GM21786 (cell line): Measurements from ENCODE around the gene ABCG1.

Experiments used
- ATAC-seq: cut with Tn5 transposase; IDR thresholded peaks from one replicate; pipeline ENCODE4 v1.9.1; 2021; ENCODE audit not compliant: unreplicated experiment

ABCG1 gene

GRCh38 chr21:42231756-42232155, 12.8 kb downstream of the ABCG1 start:
- ATAC-seq, result no peak

GRCh38 chr21:42232176-42232825, 13.4 kb downstream of the ABCG1 start:
- ATAC-seq, result no peak

GRCh38 chr21:42233067-42233961, 14.4 kb downstream of the ABCG1 start:
- peak; percentile 35 for ATAC-seq

- no peak for ATAC-seq
These were observed 15.1 kb downstream of the ABCG1 start for GRCh38 chr21:42234041-42234440.

- no peak for ATAC-seq
These were observed 15.7 kb downstream of the ABCG1 start for GRCh38 chr21:42234464-42235241.

GRCh38 chr21:42235593-42235992, 16.7 kb downstream of the ABCG1 start:
- ATAC-seq, result no peak

GRCh38 chr21:42236014-42236413, 17.1 kb downstream of the ABCG1 start:
- no peak for ATAC-seq

- no peak for ATAC-seq
These were observed 17.8 kb downstream of the ABCG1 start for GRCh38 chr21:42236693-42237092.

GRCh38 chr21:42237161-42237560, 18.2 kb downstream of the ABCG1 start:
- no peak for ATAC-seq

GRCh38 chr21:42237577-42237976, 18.6 kb downstream of the ABCG1 start:
- ATAC-seq, result no peak

- no peak for ATAC-seq
These were observed 19.4 kb downstream of the ABCG1 start for GRCh38 chr21:42238185-42238934.

- no peak for ATAC-seq
These were observed 20.6 kb downstream of the ABCG1 start for GRCh38 chr21:42239556-42239955.

GRCh38 chr21:42239973-42240372, 21.0 kb downstream of the ABCG1 start:
- ATAC-seq, result no peak

GRCh38 chr21:42242611-42243010, 23.7 kb downstream of the ABCG1 start:
- ATAC-seq, result no peak

- ATAC-seq, result no peak
These were observed 24.1 kb downstream of the ABCG1 start for GRCh38 chr21:42243026-42243425.

GRCh38 chr21:42245331-42246193, 26.6 kb downstream of the ABCG1 start:
- no peak for ATAC-seq

GRCh38 chr21:42247716-42248115, 28.8 kb downstream of the ABCG1 start:
- no peak for ATAC-seq

- ATAC-seq, result no peak
These were observed 29.3 kb downstream of the ABCG1 start for GRCh38 chr21:42248241-42248640.

- no peak for ATAC-seq
These were observed 30.1 kb downstream of the ABCG1 start for GRCh38 chr21:42248783-42249597.
